Occipital lobe (tissue), 2 donors: ENCODE measurements around the gene SMG6. TPM values are rescaled to one million over a fixed set of nuclear protein-coding genes. Genes with fewer than 3 reads are reported as not detected.

ENCODE experiments used
- DNase-seq: peaks from one replicate; lab custom pipeline; 2025; lab: John Stamatoyannopoulos, UW
- total RNA-seq: library from RNA; depleted of rRNA; stranded (reverse); fragments of >200 nt; gene quantifications from one replicate; pipeline ENCODE4 v1.2.3, GENCODE V29; 2014

Gene SMG6
- total RNA-seq, 1 donor from 2014 or later, result 19.8 TPM

GRCh38 chr17:2081564-2081963 lies 222.0 kb downstream of the SMG6 start:
- DNase-seq, result no peak

- DNase-seq, result no peak
These were observed 226.5 kb downstream of the SMG6 start for GRCh38 chr17:2077040-2077439.

- no peak for DNase-seq
These were observed 227.2 kb downstream of the SMG6 start for GRCh38 chr17:2076087-2076984.

GRCh38 chr17:2075336-2076086 lies 228.1 kb downstream of the SMG6 start:
- DNase-seq, result no peak

- DNase-seq, result no peak
These were observed 228.7 kb downstream of the SMG6 start for GRCh38 chr17:2074919-2075318.

- no peak for DNase-seq
These were observed 231.9 kb downstream of the SMG6 start for GRCh38 chr17:2071455-2072281.

GRCh38 chr17:2071024-2071385 lies 232.6 kb downstream of the SMG6 start:
- no peak for DNase-seq

- DNase-seq, result no peak
These were observed 233.2 kb downstream of the SMG6 start for GRCh38 chr17:2070241-2071023.

- no peak for DNase-seq
These were observed 235.0 kb downstream of the SMG6 start for GRCh38 chr17:2068519-2069051.

GRCh38 chr17:2068031-2068518 lies 235.5 kb downstream of the SMG6 start:
- no peak for DNase-seq

- no peak for DNase-seq
These were observed 236.0 kb downstream of the SMG6 start for GRCh38 chr17:2067608-2068024.

- no peak for DNase-seq
These were observed 236.5 kb downstream of the SMG6 start for GRCh38 chr17:2067048-2067561.

GRCh38 chr17:2065949-2066400 lies 237.6 kb downstream of the SMG6 start:
- DNase-seq, result no peak

- DNase-seq, result no peak
These were observed 238.4 kb downstream of the SMG6 start for GRCh38 chr17:2064980-2065785.

- no peak for DNase-seq
These were observed 239.0 kb downstream of the SMG6 start for GRCh38 chr17:2064520-2064971.

- no peak for DNase-seq
These were observed 239.5 kb downstream of the SMG6 start for GRCh38 chr17:2064147-2064489.

- no peak for DNase-seq
These were observed 240.1 kb downstream of the SMG6 start for GRCh38 chr17:2063261-2064146.

- DNase-seq, result no peak
These were observed 240.9 kb downstream of the SMG6 start for GRCh38 chr17:2062571-2063183.
